ENCODE measurements around the gene NUDCD3.

The NUDCD3 gene

DNA sequence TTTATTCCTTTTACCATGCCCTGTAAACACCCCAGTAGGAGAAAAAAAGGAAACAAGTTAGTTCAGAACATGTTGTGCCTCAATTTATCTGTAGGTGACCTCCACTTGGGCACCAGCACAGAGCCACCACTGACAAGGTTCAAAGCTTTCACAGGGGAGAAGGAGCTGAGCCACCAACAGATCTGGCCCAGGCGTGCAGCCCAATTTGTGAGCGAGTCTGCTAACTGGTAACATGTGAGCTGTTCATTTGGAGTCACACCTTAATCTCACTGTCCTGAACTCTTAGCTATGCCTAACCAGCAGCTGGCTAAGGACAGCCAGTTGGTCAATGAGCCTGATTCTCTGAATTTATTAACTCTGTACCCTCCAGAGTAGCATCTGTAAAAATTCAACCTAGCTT is 86.7 kb downstream of the NUDCD3 start:
- TF ChIP-seq CTCF (conservative IDR thresholded peaks at IDR 0.05): no peak
- H3K27ac ChIP-seq: no peak overlapping the region

GRCh38 chr7:44403176-44403759 is 87.2 kb downstream of the NUDCD3 start:
- no peak for TF ChIP-seq CTCF (conservative IDR thresholded peaks at IDR 0.05)
- H3K27ac ChIP-seq: no peak overlapping the region

GRCh38 chr7:44402401-44403060 is 87.9 kb downstream of the NUDCD3 start:
- H3K27ac ChIP-seq: no peak overlapping the region
- TF ChIP-seq CTCF (conservative IDR thresholded peaks at IDR 0.05): no peak

DNA sequence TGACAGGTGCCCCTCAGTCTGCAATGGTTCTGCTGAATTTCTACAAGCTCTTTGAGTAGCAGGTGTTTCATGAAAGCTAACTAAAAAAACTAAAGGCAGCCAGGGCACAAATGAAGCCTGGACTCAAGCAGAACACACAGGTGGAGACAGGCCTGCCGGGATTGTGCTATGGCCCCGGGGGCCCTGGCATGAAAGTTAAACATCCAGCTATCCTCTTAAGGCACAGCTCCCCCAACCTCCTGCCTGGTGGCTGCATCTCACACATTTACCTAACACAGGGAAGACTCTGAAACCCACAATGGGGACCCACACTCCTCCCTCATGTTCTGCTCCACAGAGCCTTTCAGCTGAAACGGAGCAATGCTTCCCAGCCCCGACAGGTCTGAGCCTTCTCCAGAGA is 88.8 kb downstream of the NUDCD3 start:
- no peak overlapping the region for H3K27ac ChIP-seq
- TF ChIP-seq CTCF (conservative IDR thresholded peaks at IDR 0.05): no peak

DNA sequence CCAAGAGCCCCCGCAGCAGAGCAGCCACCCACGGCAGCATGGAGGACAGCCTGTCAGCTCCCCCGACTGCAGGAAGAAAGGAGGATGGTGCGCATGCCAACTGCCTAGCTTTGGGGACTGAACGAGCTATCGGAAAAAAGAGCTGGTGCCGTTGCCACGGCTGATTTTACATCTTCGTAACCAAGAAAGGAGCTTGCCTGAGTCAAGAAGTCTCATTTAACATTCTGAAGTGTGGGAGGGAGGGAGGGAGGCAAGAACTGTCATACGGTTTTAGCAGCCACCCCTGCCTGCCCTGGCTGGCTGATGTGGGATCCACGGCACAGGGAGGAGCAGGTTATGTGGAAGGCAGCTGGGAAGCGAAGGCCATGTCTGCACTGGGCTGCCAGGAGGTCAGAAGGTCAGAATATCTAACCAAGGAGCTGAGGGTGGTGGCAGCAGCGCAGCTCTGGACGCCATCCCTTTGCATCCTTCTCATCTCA is 90.4 kb downstream of the NUDCD3 start:
- no peak for TF ChIP-seq CTCF (conservative IDR thresholded peaks at IDR 0.05)
- no peak overlapping the region for H3K27ac ChIP-seq

DNA sequence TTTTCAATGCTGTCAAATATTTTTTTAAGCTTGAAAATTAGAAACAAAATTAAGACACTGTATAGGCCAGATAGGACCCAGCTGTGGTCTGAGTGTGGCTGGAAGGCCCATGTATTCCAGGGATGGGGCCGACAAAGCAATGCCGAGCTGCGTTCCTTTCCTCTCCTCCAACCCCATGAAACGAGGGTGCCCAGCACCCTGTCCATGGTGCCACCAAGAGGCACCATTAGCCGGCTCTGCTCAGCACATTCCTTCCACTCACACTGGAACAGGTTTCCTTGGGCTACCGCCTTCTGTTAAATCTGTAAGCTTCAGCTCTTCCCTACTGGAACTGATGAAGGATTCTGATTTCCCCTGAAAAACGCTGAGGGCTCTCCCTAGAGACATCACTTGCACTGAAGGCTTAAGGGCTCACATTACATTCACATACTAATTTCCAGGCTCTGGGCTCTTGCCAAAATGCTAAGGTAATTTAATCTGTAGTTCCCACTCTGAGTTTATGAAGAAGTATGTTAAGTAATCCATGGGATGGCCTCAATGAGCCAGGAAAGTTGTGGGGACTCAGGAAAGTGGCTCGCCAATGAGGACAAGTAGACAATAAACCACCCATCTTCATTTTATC is 91.4 kb downstream of the NUDCD3 start:
- TF ChIP-seq CTCF (conservative IDR thresholded peaks at IDR 0.05): no peak
- no peak overlapping the region for H3K27ac ChIP-seq

- no peak for TF ChIP-seq CTCF (conservative IDR thresholded peaks at IDR 0.05)
These were observed 91.9 kb downstream of the NUDCD3 start for GRCh38 chr7:44398511-44398911.

More at GRCh38 chr7:44398511-44398911, 91.9 kb downstream of the NUDCD3 start:
- H3K27ac ChIP-seq: no peak overlapping the region
